Measurements from ENCODE around the gene CD274.

DNA sequence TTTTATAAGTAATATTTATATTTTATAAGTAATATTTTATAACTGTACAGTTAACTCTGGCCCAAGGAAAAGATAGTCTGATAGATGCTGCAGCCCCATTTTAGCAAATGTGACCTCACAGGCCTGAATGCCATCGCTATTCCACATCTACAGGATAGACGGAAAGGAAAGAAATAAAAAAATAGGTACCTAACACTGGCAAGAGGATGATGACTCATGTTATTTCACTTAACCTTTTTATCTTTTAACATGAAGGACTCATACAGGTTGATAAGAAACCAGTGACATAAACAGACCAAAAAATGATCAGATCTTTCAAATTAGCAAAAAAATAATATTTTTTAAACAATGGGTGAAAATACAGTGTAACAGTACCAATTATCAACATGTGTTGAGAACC, 2.7 kb downstream of the CD274 start:
- TF ChIP-seq GABPA (IDR thresholded peaks at IDR 0.05; ENCODE audit: low read depth) (no peak), CTCF (IDR thresholded peaks at IDR 0.05; ENCODE audit: insufficient read depth, low read length) (no peak), REST (IDR thresholded peaks at IDR 0.05; ENCODE audit: insufficient replicate concordance, low read depth) (no peak), POLR2AphosphoS5 (IDR thresholded peaks at IDR 0.05; ENCODE audit: low read depth) (no peak), SPI1 (IDR thresholded peaks at IDR 0.05; ENCODE audit: borderline replicate concordance, low read depth) (no peak)

Data from HL-60 (cell line).